A549 (cell line): ENCODE data around the gene SHROOM2. TPM values are rescaled to one million over a fixed set of nuclear protein-coding genes. Genes with fewer than 3 reads are reported as not detected.

Experiments used
- ATAC-seq, 2 experiments: fragments of 200-7000 bp in 1 of 2; fragments of >200 bp in 1 of 2; cut with Nextera tagmentation in 1 of 2; cut with Tn5 transposase in 1 of 2; 3 replicates each; pipeline versions ENCODE4 v1.8.0 to v1.9.1; 2018 to 2020; ENCODE audit warnings: mild to moderate bottlenecking in 1 of 2, moderate library complexity in 1 of 2
- CTCF ChIA-PET: fragments of 300-600 bp; sonication (Branson Sonifier 250); formaldehyde crosslinking; extraction: SDS; loops from one replicate; lab custom pipeline; 2021; ENCODE audit warnings: antibody characterized with exemption, inconsistent platforms; lab: Yijun Ruan, JAX
- POLR2A ChIA-PET: fragments of 350-600 bp; formaldehyde crosslinking; extraction: SDS; loops from one replicate; lab custom pipeline; 2021; ENCODE audit warnings: antibody characterized with exemption, inconsistent platforms; lab: Yijun Ruan, JAX
- DNase-seq, 2 experiments: peaks; one replicate each; pipeline versions ENCODE4 v3.0.0 to v3.0.0-alpha.2; 2011 to 2016; ENCODE audit warnings: low read depth in 1 of 2, low spot score in 1 of 2
- FAIRE-seq: peaks from 2 replicates; lab custom pipeline; 2011; peaks lifted over from hg19 to GRCh38; lab: Jason Lieb, UNC
- H3K27ac ChIP-seq, 2 experiments: fragments of >200 bp; sonication (Bioruptor Twin); formaldehyde crosslinking; 3 replicates each; pipeline ENCODE4 v1.5.1; 2016 to 2017
- H3K4me1 ChIP-seq: fragments of >200 bp; sonication (Bioruptor Twin); formaldehyde crosslinking; 3 replicates; pipeline ENCODE4 v1.6.1; 2016
- H3K4me2 ChIP-seq: fragments of >200 bp; sonication (Bioruptor Twin); formaldehyde crosslinking; 3 replicates; pipeline ENCODE4 v1.6.1; 2016
- H3K4me3 ChIP-seq: fragments of >200 bp; sonication (Bioruptor Twin); formaldehyde crosslinking; 3 replicates; pipeline ENCODE4 v1.5.1; 2016
- H3K9me3 ChIP-seq: fragments of >200 bp; sonication (Bioruptor Twin); formaldehyde crosslinking; 3 replicates; pipeline ENCODE4 v1.6.1; 2016
- BHLHE40 ChIP-seq: IDR thresholded peaks from 2 replicates; pipeline ENCODE4 v1.6.1; 2012; ENCODE audit warnings: low read depth, low read length, inconsistent platforms
- CHD2 ChIP-seq: fragments of 150-350 bp; IDR thresholded peaks from 2 replicates; pipeline ENCODE4 v1.6.1; 2014; ENCODE audit warnings: low read length; ENCODE audit not compliant: partially characterized antibody
- CTCF ChIP-seq: fragments of >200 bp; sonication (Bioruptor Twin); formaldehyde crosslinking; IDR thresholded peaks from 3 replicates; pipeline ENCODE4 v1.5.1; 2016
- E2F6 ChIP-seq: IDR thresholded peaks from 2 replicates; pipeline ENCODE4 v1.6.1; 2012; ENCODE audit warnings: low read depth, borderline replicate concordance
- EHF ChIP-seq: fragments of 250-450 bp; sonication (Bioruptor Pico); IDR thresholded peaks from 2 replicates; pipeline ENCODE4 v1.5.0; 2020; ENCODE audit warnings: mild to moderate bottlenecking
- EP300 ChIP-seq, 2 experiments: fragments of >200 bp; sonication (Bioruptor Twin); formaldehyde crosslinking; IDR thresholded peaks; 2 replicates in 1 of 2; 3 replicates in 1 of 2; pipeline ENCODE4 v1.6.1; 2016 to 2017
- FOSL2 ChIP-seq, 2 experiments: fragments of 450-650 bp in 1 of 2; fragments of >200 bp in 1 of 2; sonication (Bioruptor Twin) in 1 of 2; formaldehyde crosslinking; IDR thresholded peaks; 2 replicates each; pipeline versions ENCODE4 v1.5.0 to v1.6.1; 2016 to 2020; ENCODE audit warnings: mild to moderate bottlenecking in 1 of 2, moderate library complexity in 1 of 2
- FOXS1 ChIP-seq: fragments of 250-450 bp; sonication (Bioruptor Pico); IDR thresholded peaks from 2 replicates; pipeline ENCODE4 v1.5.0; 2020; ENCODE audit warnings: mild to moderate bottlenecking, moderate library complexity
- GATA3 ChIP-seq: IDR thresholded peaks from 2 replicates; pipeline ENCODE4 v1.6.1; 2012; ENCODE audit warnings: borderline replicate concordance
- HEYL ChIP-seq: fragments of 250-450 bp; sonication (Bioruptor Pico); IDR thresholded peaks from 2 replicates; pipeline ENCODE4 v1.8.0; 2021; ENCODE audit warnings: mild to moderate bottlenecking, moderate library complexity
- HOXA7 ChIP-seq: fragments of 250-450 bp; sonication (Bioruptor Pico); IDR thresholded peaks from 2 replicates; pipeline ENCODE4 v1.5.0; 2020; ENCODE audit warnings: mild to moderate bottlenecking, moderate library complexity
- HOXB5 ChIP-seq: fragments of 250-450 bp; sonication (Bioruptor Pico); IDR thresholded peaks from 2 replicates; pipeline ENCODE4 v1.5.0; 2020; ENCODE audit warnings: mild to moderate bottlenecking, moderate library complexity
- JUN ChIP-seq, 2 experiments: fragments of >200 bp; sonication (Bioruptor Twin); formaldehyde crosslinking; IDR thresholded peaks; 2 replicates in 1 of 2; 3 replicates in 1 of 2; pipeline ENCODE4 v1.6.1; 2016 to 2017
- JUNB ChIP-seq: fragments of >200 bp; sonication (Bioruptor Twin); formaldehyde crosslinking; IDR thresholded peaks from 2 replicates; pipeline ENCODE4 v1.6.1; 2016
- KDM5A ChIP-seq: fragments of 200-600 bp; sonication (generic); IDR thresholded peaks from 2 replicates; pipeline ENCODE4 v1.6.1; 2016; ENCODE audit warnings: antibody characterized with exemption, mild to moderate bottlenecking
- MAFK ChIP-seq: fragments of 450-650 bp; IDR thresholded peaks from 2 replicates; pipeline ENCODE4 v1.6.1; 2014; ENCODE audit not compliant: partially characterized antibody
- MAZ ChIP-seq: fragments of 150-350 bp; IDR thresholded peaks from 2 replicates; pipeline ENCODE4 v1.6.1; 2014; ENCODE audit warnings: antibody characterized with exemption, low read depth, low read length, borderline replicate concordance
- MYC ChIP-seq: IDR thresholded peaks from 2 replicates; pipeline ENCODE4 v1.6.1; 2012; ENCODE audit warnings: mild to moderate bottlenecking, inconsistent platforms, low read length, improper control_type of control experiment, borderline replicate concordance
- NFE2L2 ChIP-seq: fragments of 150-350 bp; conservative IDR thresholded peaks from 2 replicates; pipeline ENCODE4 v1.6.1; 2014; ENCODE audit warnings: low read length
- NPAS2 ChIP-seq: fragments of 250-450 bp; sonication (Bioruptor Pico); IDR thresholded peaks from 2 replicates; pipeline ENCODE4 v1.8.0; 2022; ENCODE audit warnings: mild to moderate bottlenecking, moderate library complexity, borderline replicate concordance
- PHF8 ChIP-seq: fragments of 200-600 bp; sonication (generic); IDR thresholded peaks from 2 replicates; pipeline ENCODE4 v1.6.1; 2016; ENCODE audit warnings: low read depth, mild to moderate bottlenecking, antibody characterized with exemption, moderate library complexity, borderline replicate concordance
- POLR2AphosphoS2 ChIP-seq: conservative IDR thresholded peaks from 2 replicates; pipeline ENCODE4 v1.6.1; 2012; ENCODE audit warnings: low read length, improper control_type of control experiment, inconsistent platforms
- REST ChIP-seq: fragments of 200-600 bp; sonication (generic); IDR thresholded peaks from 2 replicates; pipeline ENCODE4 v1.6.1; 2016; ENCODE audit warnings: antibody characterized with exemption, mild to moderate bottlenecking, moderate library complexity
- RFX5 ChIP-seq: fragments of 450-650 bp; IDR thresholded peaks from 2 replicates; pipeline ENCODE4 v1.7.1; 2014; ENCODE audit warnings: antibody characterized with exemption, mild to moderate bottlenecking, moderate library complexity
- TFCP2L1 ChIP-seq: fragments of 250-450 bp; sonication (Bioruptor Pico); IDR thresholded peaks from 2 replicates; pipeline ENCODE4 v1.5.0; 2021; ENCODE audit warnings: mild to moderate bottlenecking
- USF2 ChIP-seq: fragments of 450-650 bp; IDR thresholded peaks from 2 replicates; pipeline ENCODE4 v1.6.1; 2014; ENCODE audit warnings: antibody characterized with exemption
- ZFP36 ChIP-seq: fragments of 450-650 bp; IDR thresholded peaks from 2 replicates; pipeline ENCODE4 v1.6.1; 2014; ENCODE audit warnings: borderline replicate concordance; ENCODE audit not compliant: partially characterized antibody
- ZSCAN20 ChIP-seq: fragments of 250-450 bp; sonication (Bioruptor Pico); IDR thresholded peaks from 2 replicates; pipeline ENCODE4 v1.8.0; 2022; ENCODE audit warnings: mild to moderate bottlenecking, moderate library complexity
- WGBS: methylation state at CpG from one replicate; pipeline ENCODE4 v1.1.6; 2017; ENCODE audit errors: missing lambda C conversion rate; 5-methylcytosine and 5-hydroxymethylcytosine counted together
- polyA plus RNA-seq, 4 experiments: library from polyadenylated mRNA; depleted of rRNA in 3 of 4; stranded (reverse); fragments of >200 nt; fragmentation: RNase III in 1 of 4; extraction: RNeasy Plus Mini Kit Qiagen cat#74134 plus additional on column Dnase treatment in 1 of 4; gene quantifications; 2 replicates in 3 of 4; 3 replicates in 1 of 4; pipeline ENCODE4 v1.2.3, GENCODE V29; 2011 to 2017
- TF ChIP-seq, protein P1 (sequence below): IDR thresholded peaks from 2 replicates; pipeline ENCODE4 v1.6.1; 2012

Gene SHROOM2
- polyA plus RNA-seq, 2 of the 4 experiments (the other 2 are of a cell fraction): 0.12 to 0.27 TPM

GRCh38 chrX:9871701-9872268, 85.6 kb downstream of the SHROOM2 start:
- TF ChIP-seq NFE2L2: no peak
- TF ChIP-seq REST: no peak
- no peak for TF ChIP-seq HEYL (CRISPR knock-in tag)
- TF ChIP-seq KDM5A: no peak
- TF ChIP-seq MYC: no peak
- TF ChIP-seq HOXA7 (CRISPR knock-in tag): no peak
- no peak for TF ChIP-seq E2F6
- no peak for TF ChIP-seq ZFP36
- no peak for TF ChIP-seq NPAS2 (CRISPR knock-in tag)
- no peak for TF ChIP-seq PHF8
- TF ChIP-seq EP300 (IDR thresholded peaks at IDR 0.05): no peak
- TF ChIP-seq MAZ: no peak
- TF ChIP-seq, protein P1, sequence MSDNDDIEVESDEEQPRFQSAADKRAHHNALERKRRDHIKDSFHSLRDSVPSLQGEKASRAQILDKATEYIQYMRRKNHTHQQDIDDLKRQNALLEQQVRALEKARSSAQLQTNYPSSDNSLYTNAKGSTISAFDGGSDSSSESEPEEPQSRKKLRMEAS: no peak
- no peak for TF ChIP-seq TFCP2L1 (CRISPR knock-in tag)
- POLR2A ChIA-PET: no interaction called here
- WGBS: 57% methylated on average over 1 of the region's 1 CpG
- Histone ChIP-seq H3K4me2 (no peak overlapping the region), H3K4me1 (0 out of 3 replicates have a peak, but pooled peaks cover 4% of the 10 kb centered on the region), H3K4me3 (no peak overlapping the region), H3K27ac (no peak overlapping the region), H3K9me3 (peaks cover 5% of the 10 kb centered on the region; the same call in 1 of the 3 replicates)
- no peak for ATAC-seq
- DNase-seq: no peak
- no peak for FAIRE-seq
- CTCF ChIA-PET: interaction anchor here (1.2 to 2.3 kb wide), 2 partner anchors 9 to 248 kb away, joined by 3 to 8 read pairs; no protein-coding TSS in a partner anchor

DNA sequence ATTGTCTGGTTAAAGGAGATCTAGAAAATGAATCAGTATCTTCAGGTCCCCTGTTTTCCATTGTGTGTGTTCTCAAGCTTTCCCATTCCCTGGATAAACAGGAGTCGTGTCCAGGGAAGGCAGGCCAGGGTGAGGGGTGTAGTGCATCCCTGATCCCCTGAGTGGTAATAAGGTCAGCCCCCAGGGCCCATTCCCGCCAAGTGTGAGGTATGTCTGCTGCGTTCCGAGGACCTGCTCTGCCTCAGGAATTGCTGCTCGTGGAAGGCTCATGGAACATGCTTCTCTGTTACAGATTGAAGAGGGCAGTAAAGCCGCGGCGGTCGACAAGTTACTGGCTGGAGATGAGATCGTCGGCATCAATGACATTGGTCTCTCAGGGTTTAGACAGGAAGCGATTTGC, 87.1 kb downstream of the SHROOM2 start:
- H3K4me3 ChIP-seq: no peak overlapping the region
- DNase-seq: no peak
- ChIA-PET CTCF (interaction anchor here (1.0 to 2.3 kb wide), 3 partner anchors 115 to 247 kb away, joined by 3 to 8 read pairs (median 4); no protein-coding TSS in a partner anchor), POLR2A (no interaction called here)
- H3K4me1 ChIP-seq: 0 out of 3 replicates have a peak, but pooled peaks cover 4% of the 10 kb centered on the region
- no peak for FAIRE-seq
- peaks cover 5% of the 10 kb centered on the region; the same call in 1 of the 3 replicates for H3K9me3 ChIP-seq
- TF ChIP-seq POLR2AphosphoS2: no peak
- no peak for TF ChIP-seq JUN (IDR thresholded peaks at IDR 0.05)
- TF ChIP-seq JUNB: no peak
- TF ChIP-seq FOSL2 (IDR thresholded peaks at IDR 0.05): no peak
- no peak for TF ChIP-seq FOSL2 (CRISPR knock-in tag; IDR thresholded peaks at IDR 0.05)
- TF ChIP-seq HOXA7 (CRISPR knock-in tag): no peak
- no peak for TF ChIP-seq USF2
- TF ChIP-seq HOXB5 (CRISPR knock-in tag): no peak
- TF ChIP-seq RFX5: no peak
- no peak for TF ChIP-seq NPAS2 (CRISPR knock-in tag)
- TF ChIP-seq EHF (CRISPR knock-in tag): no peak
- TF ChIP-seq FOXS1: no peak
- TF ChIP-seq CTCF: no peak
- no peak for TF ChIP-seq ZFP36
- no peak for TF ChIP-seq ZSCAN20
- TF ChIP-seq GATA3: no peak
- TF ChIP-seq BHLHE40: no peak
- no peak for TF ChIP-seq MAFK
- no peak for TF ChIP-seq CHD2
- WGBS: 77% methylated on average over 12 of the region's 12 CpGs
- no peak overlapping the region for H3K4me2 ChIP-seq
- no peak for ATAC-seq
- no peak overlapping the region for H3K27ac ChIP-seq
